ENCODE results near the gene RNF125.

Gene RNF125

GRCh38 chr18:32112826-32113225 lies 94.2 kb downstream of the RNF125 start:
- TF ChIP-seq CTCF (IDR thresholded peaks at IDR 0.05; ENCODE audit: low read depth, low read length, missing control alignments), result no peak
- in situ Hi-C loops (cut with HindIII; ENCODE audit: low pct_ligation_motif_present, low sequenced_read_pairs), result no loop called here
- no peak for DNase-seq
- Histone ChIP-seq H3K27ac (no peak overlapping the region), H3K4me3 (ENCODE audit: low read depth, low read length) (no peak overlapping the region), H3K27me3 (replicated peaks) (no peaks in the 10 kb centered on the region), H3K36me3 (replicated peaks) (no peaks in the 10 kb centered on the region)

GRCh38 chr18:32114293-32114942 lies 95.8 kb downstream of the RNF125 start:
- in situ Hi-C loops (cut with HindIII; ENCODE audit: low pct_ligation_motif_present, low sequenced_read_pairs), result no loop called here
- Histone ChIP-seq H3K27me3 (replicated peaks) (no peaks in the 10 kb centered on the region), H3K36me3 (replicated peaks) (no peaks in the 10 kb centered on the region), H3K4me3 (ENCODE audit: low read depth, low read length) (no peak overlapping the region), H3K27ac (no peak overlapping the region)
- no peak for TF ChIP-seq CTCF (IDR thresholded peaks at IDR 0.05; ENCODE audit: low read depth, low read length, missing control alignments)
- DNase-seq, result no peak

GRCh38 chr18:32122039-32122438 lies 103.4 kb downstream of the RNF125 start:
- Histone ChIP-seq H3K27me3 (replicated peaks) (no peaks in the 10 kb centered on the region), H3K4me3 (ENCODE audit: low read depth, low read length) (no peak overlapping the region), H3K36me3 (replicated peaks) (peaks cover 5% of the 10 kb centered on the region), H3K27ac (no peak overlapping the region)
- in situ Hi-C loops (cut with HindIII; ENCODE audit: low pct_ligation_motif_present, low sequenced_read_pairs), result no loop called here
- TF ChIP-seq CTCF (IDR thresholded peaks at IDR 0.05; ENCODE audit: low read depth, low read length, missing control alignments), result no peak
- DNase-seq, result no peak
